Choroid plexus epithelial cell (primary cell): ENCODE results near the gene PPIP5K2.
"Not testable (repeated sequence)": the region's sequence is repeated elsewhere in the genome, so short reads cannot be mapped to it uniquely, and the experiment has no call there.

Experiments
- DNase-seq: peaks from one replicate; pipeline ENCODE4 v3.0.0-alpha.2; 2010; ENCODE audit warnings: low read depth
- H3K4me3 ChIP-seq: 2 replicates; pipeline ENCODE4 v1.5.1; 2011; ENCODE audit warnings: low read depth, mild to moderate bottlenecking, control low read depth, low read length, moderate library complexity
- TF ChIP-seq, protein P1 (sequence below): conservative IDR thresholded peaks from 2 replicates; pipeline ENCODE4 v1.5.1; 2011; ENCODE audit warnings: low read depth, mild to moderate bottlenecking, control low read depth, inconsistent platforms, low read length, moderate library complexity

PPIP5K2 gene

DNA sequence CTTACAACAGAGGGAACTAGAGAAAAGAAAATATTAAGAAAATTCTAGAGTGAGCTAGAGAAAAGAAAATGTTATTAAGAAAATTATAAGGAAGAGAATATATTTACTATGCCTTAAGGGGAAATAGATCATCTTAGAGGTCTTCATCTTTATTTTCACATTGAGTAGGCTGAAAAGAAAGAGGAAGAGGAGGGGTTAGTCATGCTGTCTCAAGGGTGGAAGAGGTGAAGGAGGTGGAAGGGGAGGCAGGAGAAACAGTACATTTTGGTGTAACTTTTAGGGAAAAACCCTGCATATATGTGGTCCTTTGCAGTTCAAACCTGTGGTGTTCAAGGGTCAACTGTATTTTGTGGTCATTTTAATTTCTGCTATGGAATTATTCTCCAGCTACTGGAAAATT lies 46.6 kb downstream of the PPIP5K2 start:
- no peak for DNase-seq
- TF ChIP-seq, protein P1, sequence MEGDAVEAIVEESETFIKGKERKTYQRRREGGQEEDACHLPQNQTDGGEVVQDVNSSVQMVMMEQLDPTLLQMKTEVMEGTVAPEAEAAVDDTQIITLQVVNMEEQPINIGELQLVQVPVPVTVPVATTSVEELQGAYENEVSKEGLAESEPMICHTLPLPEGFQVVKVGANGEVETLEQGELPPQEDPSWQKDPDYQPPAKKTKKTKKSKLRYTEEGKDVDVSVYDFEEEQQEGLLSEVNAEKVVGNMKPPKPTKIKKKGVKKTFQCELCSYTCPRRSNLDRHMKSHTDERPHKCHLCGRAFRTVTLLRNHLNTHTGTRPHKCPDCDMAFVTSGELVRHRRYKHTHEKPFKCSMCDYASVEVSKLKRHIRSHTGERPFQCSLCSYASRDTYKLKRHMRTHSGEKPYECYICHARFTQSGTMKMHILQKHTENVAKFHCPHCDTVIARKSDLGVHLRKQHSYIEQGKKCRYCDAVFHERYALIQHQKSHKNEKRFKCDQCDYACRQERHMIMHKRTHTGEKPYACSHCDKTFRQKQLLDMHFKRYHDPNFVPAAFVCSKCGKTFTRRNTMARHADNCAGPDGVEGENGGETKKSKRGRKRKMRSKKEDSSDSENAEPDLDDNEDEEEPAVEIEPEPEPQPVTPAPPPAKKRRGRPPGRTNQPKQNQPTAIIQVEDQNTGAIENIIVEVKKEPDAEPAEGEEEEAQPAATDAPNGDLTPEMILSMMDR: no peak
- no peak overlapping the region for H3K4me3 ChIP-seq

DNA sequence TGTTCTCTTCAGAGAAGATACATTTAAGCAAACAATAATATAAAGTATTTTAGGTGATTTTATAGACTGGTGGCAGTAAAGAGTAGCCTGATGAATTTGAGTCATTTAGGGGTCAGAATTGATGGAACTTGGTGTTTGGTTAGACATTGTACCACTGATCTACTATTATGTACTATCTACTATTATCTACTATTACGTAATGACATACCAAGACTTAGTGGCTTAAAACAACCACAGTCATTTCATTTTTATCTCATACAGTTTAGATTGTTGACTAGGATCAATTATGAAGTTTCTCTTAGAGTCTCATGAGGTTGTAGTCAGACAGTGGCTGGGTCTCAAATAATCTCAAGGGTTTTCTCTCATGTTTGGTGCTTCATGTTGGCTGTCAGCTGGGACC lies 54.0 kb downstream of the PPIP5K2 start:
- TF ChIP-seq, protein P1: no peak
- H3K4me3 ChIP-seq: no peak overlapping the region
- no peak for DNase-seq

DNA sequence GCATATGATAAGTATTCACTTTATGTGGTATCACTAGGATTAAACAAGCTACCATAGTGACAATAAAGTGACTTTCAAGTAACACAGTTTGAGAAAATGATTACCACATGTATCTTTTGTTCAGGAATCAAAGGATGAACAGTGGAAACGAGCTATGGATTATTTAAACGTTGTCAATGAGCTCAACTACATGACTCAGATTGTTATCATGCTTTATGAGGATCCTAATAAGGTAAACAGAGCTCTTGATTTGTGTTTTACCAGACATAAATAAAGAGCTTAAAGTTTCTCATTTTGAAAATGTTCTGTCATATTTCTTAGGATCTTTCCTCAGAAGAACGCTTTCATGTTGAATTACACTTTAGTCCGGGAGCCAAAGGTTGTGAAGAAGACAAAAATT lies 57.4 kb downstream of the PPIP5K2 start:
- TF ChIP-seq, protein P1: no peak
- no peak overlapping the region for H3K4me3 ChIP-seq
- no peak for DNase-seq

DNA sequence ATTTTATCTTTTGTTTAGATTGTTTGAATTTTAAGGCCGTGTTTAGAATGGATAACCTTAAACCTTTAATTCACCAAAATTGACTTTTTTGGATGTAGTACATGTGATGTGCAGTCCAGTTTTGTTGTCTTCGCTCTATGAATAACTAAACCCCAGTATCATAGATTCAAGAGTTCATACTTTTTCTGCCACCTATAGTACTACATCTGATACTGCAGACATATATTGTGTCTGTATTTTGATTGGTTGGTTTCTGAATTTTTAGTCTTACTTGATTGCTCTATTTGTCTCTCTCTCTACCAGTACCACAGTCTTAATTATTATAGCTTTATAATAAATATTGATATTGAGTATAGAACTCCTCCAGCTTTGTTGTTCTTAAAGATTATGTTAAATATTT lies 58.1 kb downstream of the PPIP5K2 start:
- DNase-seq: peak; percentile 19
- H3K4me3 ChIP-seq: no peak overlapping the region
- TF ChIP-seq, protein P1: no peak

DNA sequence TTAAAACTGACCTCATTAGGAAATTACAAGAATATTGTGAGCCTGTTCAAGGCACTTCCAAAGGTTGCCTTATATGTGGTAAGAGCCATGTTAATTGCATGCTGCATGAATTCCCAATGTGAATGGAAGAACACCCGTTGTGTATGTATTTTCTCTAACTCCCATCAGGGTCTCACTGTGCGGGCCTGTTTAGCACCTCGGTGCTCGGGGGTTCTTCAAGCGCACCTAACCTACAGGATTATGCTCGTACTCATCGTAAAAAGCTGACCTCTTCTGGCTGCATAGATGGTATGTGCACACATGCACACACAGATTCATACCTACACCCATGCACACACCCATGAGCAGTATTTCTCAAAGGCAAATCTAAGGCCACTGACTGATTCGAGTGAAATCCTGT lies 66.1 kb downstream of the PPIP5K2 start:
- DNase-seq: no peak
- H3K4me3 ChIP-seq: no peak overlapping the region
- TF ChIP-seq, protein P1: no peak

DNA sequence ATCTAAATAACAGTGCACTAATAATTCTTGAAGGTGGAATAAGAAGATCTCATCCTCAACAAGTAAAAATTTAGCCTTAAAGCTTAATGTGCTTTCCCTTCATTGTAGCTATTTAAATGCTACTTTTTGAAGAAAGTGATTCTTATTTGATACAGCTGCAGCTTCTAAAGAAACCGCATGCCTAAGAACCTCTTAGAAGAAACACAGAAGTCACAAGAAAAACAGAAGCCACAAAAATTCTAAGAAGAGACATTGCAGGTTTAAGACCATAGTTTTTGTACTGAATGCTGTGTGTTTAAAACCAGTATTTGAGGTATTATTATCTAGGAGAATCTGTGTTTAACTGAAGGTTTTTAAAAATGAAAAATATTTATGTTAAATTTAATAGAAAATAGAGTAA lies 68.3 kb downstream of the PPIP5K2 start:
- TF ChIP-seq, protein P1: no peak
- H3K4me3 ChIP-seq: no peak overlapping the region
- DNase-seq: no peak

DNA sequence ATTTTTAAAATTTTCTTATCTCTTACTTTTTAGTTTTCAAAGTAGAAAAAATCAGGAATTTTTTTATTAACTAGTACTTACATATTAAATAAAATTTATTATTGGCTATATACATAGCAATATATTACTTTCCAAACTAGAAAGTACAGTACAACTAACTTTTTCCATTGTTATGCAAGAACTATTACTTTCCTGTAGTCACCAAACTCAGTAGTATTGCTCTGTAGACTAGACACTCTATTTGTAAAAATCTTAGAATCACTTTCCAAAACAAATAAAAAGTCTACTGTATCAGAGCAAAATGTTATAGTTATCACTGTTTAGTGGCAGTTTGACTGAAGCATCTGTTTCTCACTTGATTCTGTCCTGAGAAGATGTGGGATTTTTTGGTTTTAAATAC lies 83.1 kb downstream of the PPIP5K2 start:
- no peak for DNase-seq
- TF ChIP-seq, protein P1: no peak
- H3K4me3 ChIP-seq: no peak overlapping the region

DNA sequence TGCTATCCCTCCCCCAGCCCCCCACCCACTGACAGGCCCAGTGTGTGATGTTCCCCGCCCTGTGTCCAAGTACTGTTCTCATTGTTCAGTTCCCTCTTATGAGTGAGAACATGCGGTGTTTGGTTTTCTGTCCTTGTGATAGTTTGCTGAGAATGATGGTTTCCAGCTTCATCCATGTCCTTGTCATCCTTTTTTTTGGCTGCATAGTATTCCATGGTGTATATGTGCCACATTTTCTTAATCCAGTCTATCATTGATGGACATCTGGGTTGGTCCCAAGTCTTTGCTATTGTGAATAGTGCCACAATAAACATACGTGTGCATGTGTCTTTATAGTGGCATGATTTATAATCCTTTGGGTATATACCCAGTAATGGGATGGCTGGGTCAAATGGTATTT lies 84.9 kb downstream of the PPIP5K2 start:
- not testable (repeated sequence) for H3K4me3 ChIP-seq, DNase-seq
